Measurements from ENCODE around the gene TBCD. TPM values are rescaled to one million over a fixed set of nuclear protein-coding genes. Genes with fewer than 3 reads are reported as not detected.

The TBCD gene
- polyA plus RNA-seq, 3 donors from 2014 or later: 70.2 to 142 (median 99.7) TPM

DNA sequence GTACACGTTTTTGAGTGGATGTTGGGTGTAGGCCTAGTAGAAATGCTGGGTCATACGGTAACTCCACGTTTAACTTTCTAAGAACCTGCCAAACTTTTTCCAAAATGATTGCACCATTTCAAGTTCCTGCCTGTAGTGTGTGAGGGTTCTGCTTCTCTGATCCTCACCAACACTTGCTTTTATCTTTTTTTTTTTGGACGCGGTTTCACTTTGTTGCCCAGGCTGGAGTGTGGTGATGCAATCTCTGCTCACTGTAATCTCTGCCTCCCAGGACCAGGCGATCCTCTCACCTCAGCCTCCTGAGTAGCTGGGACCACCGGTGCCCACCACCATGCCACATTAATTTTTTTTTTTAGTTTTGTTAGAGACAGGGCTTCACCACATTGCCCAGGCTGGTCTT lies 64.5 kb downstream of the TBCD start:
- no peak overlapping the region for H3K4me3 Mint-ChIP-seq
- DNase-seq: no peak
- H3K27me3 Mint-ChIP-seq (ENCODE audit: low read depth in 3 of 3): peaks cover 0 to 2% (median 2%) of the 10 kb centered on the region in 3 donors
- peaks cover 0 to 5% (median 0%) of the 10 kb centered on the region in 6 donors for H3K9me3 Mint-ChIP-seq
- H3K27ac Mint-ChIP-seq: no peak overlapping the region
- peaks cover 3 to 9% of the 10 kb centered on the region in 2 donors for H3K4me1 Mint-ChIP-seq
- peaks cover 28 to 44% (median 30%) of the 10 kb centered on the region in 3 donors for H3K36me3 Mint-ChIP-seq

DNA sequence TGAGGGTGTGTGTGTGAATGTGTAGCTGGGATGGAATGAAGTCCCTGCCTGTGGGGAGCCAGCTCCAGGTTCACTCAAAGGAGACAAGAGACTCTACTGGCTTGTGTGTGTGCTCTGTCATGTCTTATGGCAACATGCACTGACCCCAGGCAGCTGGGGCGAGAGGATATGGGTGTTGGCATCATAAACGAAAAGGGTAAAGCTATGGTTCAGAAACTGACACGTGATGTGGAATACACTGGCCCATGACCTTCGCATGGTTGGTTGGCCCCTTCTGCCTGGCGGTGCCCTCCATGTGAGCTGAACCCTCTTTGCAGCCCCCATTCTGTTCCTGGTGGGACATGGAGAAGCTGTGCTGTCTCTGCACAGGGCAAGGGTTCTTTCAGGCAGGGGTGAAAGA lies 66.1 kb downstream of the TBCD start:
- H3K4me3 Mint-ChIP-seq: no peak overlapping the region
- H3K27ac Mint-ChIP-seq: peak overlapping the region in 1 of 6 donors; percentile 6
- H3K9me3 Mint-ChIP-seq: peaks cover 0 to 5% (median 0%) of the 10 kb centered on the region in 6 donors
- H3K36me3 Mint-ChIP-seq: peaks cover 35 to 51% (median 38%) of the 10 kb centered on the region in 3 donors
- peaks cover 0 to 3% (median 2%) of the 10 kb centered on the region in 3 donors for H3K27me3 Mint-ChIP-seq (ENCODE audit: low read depth in 3 of 3)
- peaks cover 3 to 9% of the 10 kb centered on the region in 2 donors for H3K4me1 Mint-ChIP-seq
- no peak for DNase-seq

DNA sequence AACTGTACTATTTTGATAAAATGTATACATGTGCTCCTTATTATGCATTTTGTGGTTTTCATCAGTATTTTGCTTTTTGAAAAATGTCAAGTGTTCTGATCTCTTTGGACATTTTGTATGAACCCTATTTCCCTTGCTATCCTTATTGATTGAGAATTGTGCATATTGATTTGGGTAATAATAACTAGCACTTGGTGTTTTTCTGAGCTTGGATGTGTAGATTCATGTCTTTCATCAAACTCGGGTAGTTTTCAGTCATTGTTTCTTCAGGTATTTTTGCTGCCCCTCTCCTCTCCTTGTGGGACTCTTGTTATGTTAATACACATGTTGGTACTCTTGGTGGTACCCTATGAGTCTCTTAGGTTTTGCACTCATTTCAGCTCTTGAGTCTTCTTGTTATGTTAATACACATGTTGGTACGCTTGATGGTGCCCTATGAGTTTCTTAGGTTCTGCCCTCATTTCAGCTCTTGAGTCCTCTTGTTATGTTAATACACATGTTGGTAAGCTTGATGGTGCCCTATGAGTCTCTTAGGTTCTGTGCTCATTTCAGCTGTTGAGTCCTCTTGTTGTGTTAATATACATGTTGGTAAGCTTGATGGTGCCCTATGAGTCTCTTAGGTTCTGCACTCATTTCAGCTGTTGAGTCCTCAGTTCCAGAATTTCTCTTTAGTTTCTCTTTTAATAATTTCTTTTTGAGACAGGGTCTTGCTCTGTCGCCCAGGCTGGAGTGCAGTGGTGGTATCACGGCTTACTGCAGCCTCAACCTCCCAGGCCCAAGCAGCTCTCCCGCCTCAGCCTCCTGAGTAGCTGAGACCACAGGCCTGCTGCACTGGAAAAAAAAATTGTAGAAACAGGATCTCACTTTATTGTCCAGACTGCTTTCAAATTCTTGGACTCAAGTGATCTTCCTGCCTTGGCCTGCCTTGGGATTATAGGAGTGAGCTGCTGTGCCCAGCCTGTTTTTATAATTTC lies 68.7 kb downstream of the TBCD start:
- H3K9me3 Mint-ChIP-seq: peaks cover 0 to 5% (median 0%) of the 10 kb centered on the region in 6 donors
- H3K27me3 Mint-ChIP-seq (ENCODE audit: low read depth in 3 of 3): peaks cover 0 to 4% (median 3%) of the 10 kb centered on the region in 3 donors
- peak overlapping the region in 2 of 6 donors; percentile 44 to 46 for H3K27ac Mint-ChIP-seq

DNA sequence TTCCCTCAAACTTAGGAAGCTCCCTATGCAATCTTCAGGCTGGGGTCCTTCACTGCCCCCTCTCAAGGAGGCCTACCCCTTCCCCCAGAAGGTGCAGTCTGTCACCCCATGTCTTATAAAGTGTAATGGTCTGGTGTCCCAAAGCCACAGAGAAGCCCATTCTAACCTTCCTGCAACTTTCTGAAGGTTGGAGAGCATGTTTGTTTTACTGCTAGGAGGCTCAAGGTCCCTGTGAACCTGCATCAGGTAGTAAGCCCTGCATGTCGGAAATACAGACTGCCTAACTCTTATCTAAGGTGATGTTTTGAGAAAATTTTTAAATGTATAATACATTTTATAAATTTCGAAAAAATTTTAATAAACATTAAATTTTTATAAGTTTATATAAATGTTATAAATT lies 69.7 kb downstream of the TBCD start:
- peaks cover 0 to 4% (median 3%) of the 10 kb centered on the region in 3 donors for H3K27me3 Mint-ChIP-seq (ENCODE audit: low read depth in 3 of 3)
- H3K4me3 Mint-ChIP-seq: no peak overlapping the region
- peaks cover 0 to 5% (median 0%) of the 10 kb centered on the region in 6 donors for H3K9me3 Mint-ChIP-seq
- H3K4me1 Mint-ChIP-seq: no peaks in the 10 kb centered on the region
- no peak for DNase-seq
- peaks cover 17 to 36% (median 19%) of the 10 kb centered on the region in 3 donors for H3K36me3 Mint-ChIP-seq
- H3K27ac Mint-ChIP-seq: no peak overlapping the region

More for the DNA sequence above, 68.7 kb downstream of the TBCD start:
- no peak overlapping the region for H3K4me3 Mint-ChIP-seq
- peaks cover 25 to 43% (median 29%) of the 10 kb centered on the region in 3 donors for H3K36me3 Mint-ChIP-seq
- peaks cover 0 to 3% of the 10 kb centered on the region in 2 donors for H3K4me1 Mint-ChIP-seq
- DNase-seq: no peak

DNA sequence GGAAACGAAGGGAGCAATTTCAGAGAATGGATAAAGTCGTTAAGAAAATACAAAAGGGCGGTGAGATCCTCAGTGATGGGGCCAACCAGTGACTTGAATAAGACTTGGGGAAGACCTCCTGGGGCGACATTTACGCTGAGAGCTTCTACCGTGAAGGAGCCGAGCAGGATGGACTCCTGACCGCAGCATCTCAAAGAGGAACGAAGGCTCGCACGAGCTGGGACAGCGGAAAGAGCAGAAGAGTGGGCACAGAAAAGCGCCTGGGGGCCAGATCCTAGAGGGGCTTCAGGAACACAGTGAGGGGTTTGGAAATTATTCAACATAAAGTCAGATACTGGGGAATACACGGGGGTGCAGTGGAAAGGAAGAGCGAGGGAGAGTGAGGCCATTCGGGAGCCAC lies 70.4 kb downstream of the TBCD start:
- H3K27me3 Mint-ChIP-seq (ENCODE audit: low read depth in 3 of 3): peaks cover 0 to 4% (median 1%) of the 10 kb centered on the region in 3 donors
- DNase-seq: no peak
- H3K9me3 Mint-ChIP-seq: peaks cover 0 to 5% (median 0%) of the 10 kb centered on the region in 6 donors
- H3K27ac Mint-ChIP-seq: peak overlapping the region in 1 of 6 donors; percentile 9
- no peak overlapping the region for H3K4me3 Mint-ChIP-seq
- H3K36me3 Mint-ChIP-seq: peaks cover 17 to 36% (median 19%) of the 10 kb centered on the region in 3 donors
- peaks cover 5 to 6% of the 10 kb centered on the region in 2 donors for H3K4me1 Mint-ChIP-seq

DNA sequence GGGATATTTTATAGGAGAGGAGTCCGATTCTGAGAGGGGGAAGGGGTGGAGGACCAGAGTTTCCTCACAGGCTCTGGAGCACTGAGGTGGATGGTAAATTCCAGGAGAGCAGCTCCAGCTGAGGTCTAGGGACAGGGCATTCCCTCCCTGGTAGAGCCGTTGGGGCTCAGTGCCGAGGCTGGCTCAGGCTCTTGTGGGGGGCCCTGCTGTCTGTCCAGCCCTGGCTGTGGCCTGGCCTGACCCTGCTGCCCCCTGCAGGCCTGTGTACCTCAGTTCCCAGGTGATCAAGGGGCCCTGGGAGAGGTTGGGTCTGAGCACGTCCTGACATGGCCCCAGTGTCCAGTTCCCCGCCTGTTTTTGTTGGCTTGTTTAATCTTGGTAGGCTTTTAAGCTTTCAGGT lies 71.1 kb downstream of the TBCD start:
- Mint-ChIP-seq H3K4me3 (no peak overlapping the region), H3K4me1 (peaks cover 6 to 12% of the 10 kb centered on the region in 2 donors), H3K27me3 (ENCODE audit: low read depth in 3 of 3) (peaks cover 0 to 4% (median 1%) of the 10 kb centered on the region in 3 donors), H3K9me3 (peaks cover 0 to 5% (median 0%) of the 10 kb centered on the region in 6 donors), H3K36me3 (peaks cover 14 to 32% (median 22%) of the 10 kb centered on the region in 3 donors), H3K27ac (no peak overlapping the region)
- no peak for DNase-seq

DNA sequence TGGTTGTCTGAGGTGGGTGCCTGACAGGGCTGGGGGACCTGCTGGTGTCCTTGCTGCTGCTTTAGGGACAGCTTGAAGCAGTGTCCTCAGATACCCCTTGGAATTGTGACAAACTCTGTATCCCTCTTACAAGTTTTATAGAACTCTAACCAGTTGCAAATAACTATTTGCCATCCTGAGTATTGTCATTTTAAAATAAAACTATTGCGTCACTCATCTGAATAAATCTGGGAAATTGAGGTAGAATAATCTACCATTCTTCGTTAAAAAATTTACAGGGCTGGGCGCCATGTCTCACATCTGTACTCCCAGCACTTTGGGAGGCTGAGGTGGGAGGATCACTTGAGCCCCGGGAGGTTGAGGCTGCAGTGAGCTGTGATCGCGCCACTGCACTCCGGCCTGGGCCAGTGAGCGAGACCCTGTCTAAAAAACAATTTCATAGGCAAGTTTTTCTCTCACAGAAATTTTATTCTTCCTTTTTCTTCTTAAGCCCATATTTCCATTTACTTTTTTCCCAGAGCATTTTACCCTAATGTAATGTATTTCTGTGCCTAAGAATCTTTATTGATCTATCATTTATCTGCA lies 73.8 kb downstream of the TBCD start:
- no peak for DNase-seq
- Mint-ChIP-seq H3K4me3 (no peak overlapping the region), H3K4me1 (peaks cover 14 to 17% of the 10 kb centered on the region in 2 donors), H3K9me3 (peaks cover 0 to under 1% (median 0%) of the 10 kb centered on the region in 6 donors), H3K27ac (no peak overlapping the region), H3K27me3 (ENCODE audit: low read depth in 3 of 3) (peaks cover 0 to 1% (median 1%) of the 10 kb centered on the region in 3 donors), H3K36me3 (peaks cover 12 to 29% (median 21%) of the 10 kb centered on the region in 3 donors)

DNA sequence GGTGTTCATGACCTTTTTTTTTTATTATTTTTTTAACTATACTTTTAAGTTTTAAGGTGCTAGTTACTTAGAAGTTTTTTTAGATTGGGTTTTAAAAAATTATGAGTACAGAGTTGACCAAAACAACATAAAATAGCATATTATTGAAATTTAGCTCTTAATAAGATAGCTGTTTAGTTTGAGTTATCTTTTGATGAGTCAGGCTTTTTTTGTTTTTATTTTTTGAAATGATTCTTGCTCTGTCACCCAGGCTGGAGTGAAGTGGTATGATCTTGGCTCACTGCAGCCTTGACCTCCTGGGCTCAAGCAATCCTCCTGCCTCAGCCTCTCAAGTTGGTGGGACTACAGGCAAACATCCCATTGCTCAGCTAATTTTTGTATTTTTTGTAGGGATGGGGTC lies 74.3 kb downstream of the TBCD start:
- Mint-ChIP-seq H3K27me3 (ENCODE audit: low read depth in 3 of 3) (peaks cover 0 to 1% (median 1%) of the 10 kb centered on the region in 3 donors), H3K4me1 (peaks cover 14 to 17% of the 10 kb centered on the region in 2 donors), H3K4me3 (no peak overlapping the region), H3K27ac (no peak overlapping the region), H3K9me3 (no peaks in the 10 kb centered on the region), H3K36me3 (peaks cover 11 to 28% (median 15%) of the 10 kb centered on the region in 3 donors)
- DNase-seq: no peak

DNA sequence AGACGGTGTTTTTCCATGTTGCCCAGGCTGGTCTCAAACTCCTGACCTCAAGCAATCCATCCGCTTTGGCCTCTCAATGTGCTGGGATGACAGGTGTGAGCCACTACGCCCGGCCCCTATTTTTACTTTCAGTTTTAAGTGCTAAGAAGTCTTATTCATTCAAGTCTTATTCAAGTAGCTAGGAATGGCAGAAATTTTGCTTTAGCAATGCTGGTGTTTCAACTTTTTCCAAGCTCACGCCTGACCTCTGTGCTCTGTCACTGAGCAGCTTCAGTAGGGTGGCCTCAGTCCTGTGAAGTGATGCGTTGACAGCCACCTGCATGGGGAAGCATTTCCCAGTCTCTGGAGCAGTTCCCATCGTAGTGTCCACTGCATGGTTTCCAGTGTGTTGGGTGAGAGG lies 75.1 kb downstream of the TBCD start:
- Mint-ChIP-seq H3K27me3 (ENCODE audit: low read depth in 3 of 3) (peaks cover 0 to 1% (median 1%) of the 10 kb centered on the region in 3 donors), H3K27ac (peak overlapping the region in 2 of 6 donors; percentile 50 to 53)
- no peak for DNase-seq

DNA sequence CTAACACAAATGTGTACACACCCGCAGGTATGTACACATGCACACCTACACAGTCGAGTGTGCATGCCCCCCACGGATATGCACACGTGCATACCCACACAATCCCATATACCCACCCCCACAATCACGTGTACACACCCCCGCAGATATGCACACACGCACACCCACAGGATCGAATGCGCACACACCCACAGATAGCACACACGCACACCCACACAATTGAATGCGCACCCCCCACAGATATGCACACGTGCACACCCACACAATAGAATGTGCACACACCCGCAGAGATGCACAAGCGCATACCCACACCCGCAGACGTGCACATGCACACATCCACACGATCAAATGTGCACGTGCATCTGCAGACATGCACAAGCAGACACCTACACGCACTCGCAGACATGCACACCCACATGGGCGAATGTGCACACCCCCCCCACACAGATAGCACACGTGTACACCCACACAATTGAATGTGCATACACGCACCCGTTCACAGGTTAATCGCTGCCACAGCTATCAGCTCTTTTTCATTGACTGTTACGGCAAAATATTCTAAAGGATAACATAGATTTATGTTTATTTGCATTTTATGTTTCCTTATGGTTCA lies 77.1 kb downstream of the TBCD start:
- H3K4me3 Mint-ChIP-seq: no peak overlapping the region
- peak overlapping the region in 2 of 6 donors; percentile 30 to 40 for H3K27ac Mint-ChIP-seq
- H3K4me1 Mint-ChIP-seq: peaks cover 15 to 17% of the 10 kb centered on the region in 2 donors
- H3K9me3 Mint-ChIP-seq: no peaks in the 10 kb centered on the region
- peaks cover 4 to 27% (median 12%) of the 10 kb centered on the region in 3 donors for H3K36me3 Mint-ChIP-seq
- no peak for DNase-seq
- H3K27me3 Mint-ChIP-seq (ENCODE audit: low read depth in 3 of 3): peaks cover 0 to 1% (median 0%) of the 10 kb centered on the region in 3 donors

More for the DNA sequence above, 75.1 kb downstream of the TBCD start:
- peaks cover 15 to 17% of the 10 kb centered on the region in 2 donors for H3K4me1 Mint-ChIP-seq
- H3K9me3 Mint-ChIP-seq: no peaks in the 10 kb centered on the region
- peaks cover 10 to 32% (median 14%) of the 10 kb centered on the region in 3 donors for H3K36me3 Mint-ChIP-seq
- peak overlapping the region in 3 of 5 donors; percentile 18 to 65 (median 53) for H3K4me3 Mint-ChIP-seq

DNA sequence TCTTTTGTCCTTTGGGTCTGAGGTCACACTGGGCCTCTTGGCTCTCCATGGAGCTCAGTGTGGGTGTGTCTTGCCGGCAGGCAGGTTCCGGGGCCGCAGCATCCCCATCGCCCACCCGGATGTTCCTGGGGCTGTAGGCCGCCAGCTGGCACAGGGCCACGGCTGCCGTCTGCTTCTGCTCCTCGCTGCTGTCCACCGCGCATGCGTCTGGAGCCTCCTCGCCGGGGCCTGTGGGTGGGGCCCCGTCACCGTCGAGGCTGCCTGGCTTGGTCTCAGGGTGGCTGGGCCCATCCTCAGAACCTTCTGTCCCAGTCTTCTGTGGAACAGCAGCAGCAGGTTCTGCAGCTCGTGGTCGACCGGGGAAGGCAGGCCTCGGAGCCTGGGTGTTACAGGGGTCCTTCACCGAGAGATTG lies 78.4 kb downstream of the TBCD start:
- peaks cover 4 to 27% (median 12%) of the 10 kb centered on the region in 3 donors for H3K36me3 Mint-ChIP-seq
- peaks cover 0 to 1% (median 0%) of the 10 kb centered on the region in 3 donors for H3K27me3 Mint-ChIP-seq (ENCODE audit: low read depth in 3 of 3)
- H3K27ac Mint-ChIP-seq: no peak overlapping the region
- DNase-seq: no peak
- H3K9me3 Mint-ChIP-seq: no peaks in the 10 kb centered on the region
- H3K4me3 Mint-ChIP-seq: no peak overlapping the region
- peaks cover 15 to 17% of the 10 kb centered on the region in 2 donors for H3K4me1 Mint-ChIP-seq

DNA sequence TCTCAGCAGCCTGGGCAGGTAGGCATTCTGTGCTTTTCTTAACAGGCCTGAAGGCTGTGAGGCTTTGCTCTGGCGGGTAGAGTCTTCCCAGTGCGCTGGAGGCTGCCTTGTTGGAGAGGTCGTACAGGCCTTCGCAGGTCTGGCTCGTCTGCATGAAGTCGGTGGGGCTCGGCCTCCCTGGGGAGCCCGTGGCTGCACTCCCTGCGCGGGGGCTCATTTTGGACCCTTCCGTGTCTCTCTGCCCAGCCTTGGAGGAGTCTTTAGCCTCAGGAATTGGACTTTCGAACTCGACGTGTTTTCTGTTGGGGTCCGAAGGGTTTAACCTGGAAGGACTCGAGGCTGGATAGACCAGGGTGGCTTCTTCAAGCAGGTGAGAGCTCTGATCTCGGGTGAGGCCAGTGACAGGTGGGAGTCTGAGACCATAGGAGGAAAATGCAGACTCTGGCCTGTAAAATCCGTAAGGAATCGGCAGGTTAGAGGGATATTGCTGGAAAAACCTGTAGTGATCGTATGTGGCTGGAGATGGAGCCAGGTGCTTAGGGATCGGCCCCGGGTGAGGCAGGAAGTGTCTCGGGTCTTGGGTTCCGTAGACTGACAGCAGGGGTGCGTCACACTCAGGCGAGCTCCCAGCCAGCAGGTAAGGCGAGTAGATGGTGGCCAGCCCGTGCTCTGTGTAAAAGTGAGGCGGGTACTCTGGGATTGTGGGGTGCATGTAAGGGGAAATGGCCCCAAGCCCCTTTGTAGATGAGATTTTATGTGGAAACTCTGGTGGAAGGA lies 79.4 kb downstream of the TBCD start:
- DNase-seq: no peak
- peaks cover 17 to 24% of the 10 kb centered on the region in 2 donors for H3K4me1 Mint-ChIP-seq
- H3K4me3 Mint-ChIP-seq: no peak overlapping the region
- H3K9me3 Mint-ChIP-seq: no peaks in the 10 kb centered on the region
- H3K27me3 Mint-ChIP-seq (ENCODE audit: low read depth in 3 of 3): no peaks in the 10 kb centered on the region
- no peak overlapping the region for H3K27ac Mint-ChIP-seq
- H3K36me3 Mint-ChIP-seq: peaks cover 4 to 27% (median 12%) of the 10 kb centered on the region in 3 donors

DNA sequence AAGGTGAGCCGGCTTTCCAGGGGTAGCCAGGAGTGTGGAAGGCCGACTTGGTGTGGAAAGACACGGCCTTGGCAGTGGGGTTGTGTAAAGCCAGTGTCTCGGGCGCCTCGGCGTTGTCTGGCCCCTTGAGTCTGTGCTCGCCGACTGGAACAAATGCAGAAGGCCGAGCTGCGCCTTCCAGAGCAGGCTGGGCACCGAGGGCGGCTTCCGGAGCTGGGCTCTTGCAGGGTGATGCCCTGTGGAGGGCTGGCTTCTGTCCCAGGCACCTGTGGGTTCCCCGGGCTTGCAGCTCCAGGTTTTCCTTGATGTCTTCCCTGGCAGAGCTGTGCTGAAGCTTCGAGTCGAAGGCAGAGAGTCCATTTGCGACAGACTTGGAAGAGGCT lies 79.9 kb downstream of the TBCD start:
- Mint-ChIP-seq H3K9me3 (no peaks in the 10 kb centered on the region), H3K4me3 (no peak overlapping the region), H3K4me1 (peaks cover 20 to 27% of the 10 kb centered on the region in 2 donors), H3K36me3 (peaks cover 4 to 27% (median 12%) of the 10 kb centered on the region in 3 donors), H3K27me3 (ENCODE audit: low read depth in 3 of 3) (no peaks in the 10 kb centered on the region), H3K27ac (no peak overlapping the region)
- DNase-seq: no peak
